ENCODE measurements around the gene RYK.
A peak's percentile ranks its signal among the peaks of the same experiment; 100 is the strongest.
"Not testable (repeated sequence)": the region's sequence is repeated elsewhere in the genome, so short reads cannot be mapped to it uniquely, and the experiment has no call there.

Gene RYK

GRCh38 chr3:134216851-134217250, 33.8 kb downstream of the RYK start:
- Histone ChIP-seq H3K36me3 (ENCODE audit: insufficient read depth, low read length) (peaks cover 3% of the 10 kb centered on the region; the same call in 1 of the 2 replicates), H3K27ac (no peak overlapping the region), H3K9me3 (ENCODE audit: low read depth, low read length) (no peaks in the 10 kb centered on the region), H3K4me3 (no peak overlapping the region), H3K9ac (ENCODE audit: insufficient read length) (no peak overlapping the region)
- no peak for DNase-seq (ENCODE audit: low read depth, low spot score)
- no peak for TF ChIP-seq POLR2AphosphoS5 (IDR thresholded peaks at IDR 0.05; ENCODE audit: borderline replicate concordance, low read depth, low read length)

- TF ChIP-seq POLR2AphosphoS5 (IDR thresholded peaks at IDR 0.05; ENCODE audit: borderline replicate concordance, low read depth, low read length) (no peak), FOXP2 (optimal IDR thresholded peaks at IDR 0.05; ENCODE audit: control extremely low read depth, extremely low read length, insufficient read depth) (no peak)
- H3K27ac ChIP-seq = no peak overlapping the region
- no peak overlapping the region for H3K9ac ChIP-seq (ENCODE audit: insufficient read length)
- H3K4me3 ChIP-seq = no peak overlapping the region
- H3K36me3 ChIP-seq (ENCODE audit: insufficient read depth, low read length) = peaks cover 3% of the 10 kb centered on the region; the same call in 1 of the 2 replicates
- DNase-seq (ENCODE audit: low read depth, low spot score) = no peak
- no peaks in the 10 kb centered on the region for H3K9me3 ChIP-seq (ENCODE audit: low read depth, low read length)
These were observed 34.4 kb downstream of the RYK start for GRCh38 chr3:134216191-134216764.

GRCh38 chr3:134214239-134214638, 36.4 kb downstream of the RYK start:
- TF ChIP-seq EZH2 (IDR thresholded peaks at IDR 0.05) (no peak), FOXP2 (optimal IDR thresholded peaks at IDR 0.05; ENCODE audit: control extremely low read depth, extremely low read length, insufficient read depth) (no peak), POLR2AphosphoS5 (IDR thresholded peaks at IDR 0.05; ENCODE audit: borderline replicate concordance, low read depth, low read length) (no peak)
- Histone ChIP-seq H3K9ac (ENCODE audit: insufficient read length) (no peak overlapping the region), H3K27ac (no peak overlapping the region), H3K36me3 (ENCODE audit: insufficient read depth, low read length) (peaks cover 22% of the 10 kb centered on the region), H3K9me3 (ENCODE audit: low read depth, low read length) (no peaks in the 10 kb centered on the region), H3K4me3 (no peak overlapping the region)
- DNase-seq (ENCODE audit: low read depth, low spot score) = no peak

- no peak overlapping the region for H3K9ac ChIP-seq (ENCODE audit: insufficient read length)
- TF ChIP-seq FOXP2 (optimal IDR thresholded peaks at IDR 0.05; ENCODE audit: control extremely low read depth, extremely low read length, insufficient read depth) (no peak), EZH2 (IDR thresholded peaks at IDR 0.05) (no peak), POLR2AphosphoS5 (IDR thresholded peaks at IDR 0.05; ENCODE audit: borderline replicate concordance, low read depth, low read length) (no peak)
- peak; percentile 76 for DNase-seq (ENCODE audit: low read depth, low spot score)
- peaks cover 31% of the 10 kb centered on the region for H3K36me3 ChIP-seq (ENCODE audit: insufficient read depth, low read length)
- H3K27ac ChIP-seq = no peak overlapping the region
- H3K9me3 ChIP-seq (ENCODE audit: low read depth, low read length) = no peaks in the 10 kb centered on the region
- H3K4me3 ChIP-seq = no peak overlapping the region
These were observed 37.5 kb downstream of the RYK start for GRCh38 chr3:134212967-134213665.

GRCh38 chr3:134211797-134212196, 38.9 kb downstream of the RYK start:
- Histone ChIP-seq H3K36me3 (ENCODE audit: insufficient read depth, low read length) (peaks cover 42% of the 10 kb centered on the region), H3K9ac (ENCODE audit: insufficient read length) (no peak overlapping the region), H3K4me3 (no peak overlapping the region), H3K27ac (no peak overlapping the region), H3K9me3 (ENCODE audit: low read depth, low read length) (no peaks in the 10 kb centered on the region)
- TF ChIP-seq EZH2 (IDR thresholded peaks at IDR 0.05) = no peak
- TF ChIP-seq POLR2AphosphoS5 (IDR thresholded peaks at IDR 0.05; ENCODE audit: borderline replicate concordance, low read depth, low read length) = no peak
- TF ChIP-seq FOXP2 (optimal IDR thresholded peaks at IDR 0.05; ENCODE audit: control extremely low read depth, extremely low read length, insufficient read depth) = no peak
- DNase-seq (ENCODE audit: low read depth, low spot score) = no peak

GRCh38 chr3:134205451-134205850, 45.2 kb downstream of the RYK start:
- Histone ChIP-seq H3K4me3 (no peak overlapping the region), H3K27ac (no peak overlapping the region), H3K9me3 (ENCODE audit: low read depth, low read length) (no peaks in the 10 kb centered on the region), H3K9ac (ENCODE audit: insufficient read length) (no peak overlapping the region), H3K36me3 (ENCODE audit: insufficient read depth, low read length) (peaks cover 52% of the 10 kb centered on the region)
- no peak for DNase-seq (ENCODE audit: low read depth, low spot score)
- TF ChIP-seq FOXP2 (optimal IDR thresholded peaks at IDR 0.05; ENCODE audit: control extremely low read depth, extremely low read length, insufficient read depth) (no peak), POLR2AphosphoS5 (IDR thresholded peaks at IDR 0.05; ENCODE audit: borderline replicate concordance, low read depth, low read length) (no peak), EZH2 (IDR thresholded peaks at IDR 0.05) (no peak)

- no peak for DNase-seq (ENCODE audit: low read depth, low spot score)
- H3K4me3 ChIP-seq = no peak overlapping the region
These were observed 49.2 kb downstream of the RYK start for GRCh38 chr3:134201201-134202130.

GRCh38 chr3:134199880-134200279, 50.8 kb downstream of the RYK start:
- H3K9me3 ChIP-seq (ENCODE audit: low read depth, low read length); H3K9ac ChIP-seq (ENCODE audit: insufficient read length); H3K27ac ChIP-seq; DNase-seq (ENCODE audit: low read depth, low spot score); H3K4me3 ChIP-seq: not testable (repeated sequence)
- peaks cover 50% of the 10 kb centered on the region for H3K36me3 ChIP-seq (ENCODE audit: insufficient read depth, low read length)

More at GRCh38 chr3:134201201-134202130, 49.2 kb downstream of the RYK start:
- Histone ChIP-seq H3K27ac (no peak overlapping the region), H3K9me3 (ENCODE audit: low read depth, low read length) (no peaks in the 10 kb centered on the region), H3K9ac (ENCODE audit: insufficient read length) (no peak overlapping the region), H3K36me3 (ENCODE audit: insufficient read depth, low read length) (peaks cover 41% of the 10 kb centered on the region)
- TF ChIP-seq POLR2AphosphoS5 (IDR thresholded peaks at IDR 0.05; ENCODE audit: borderline replicate concordance, low read depth, low read length) (no peak), FOXP2 (optimal IDR thresholded peaks at IDR 0.05; ENCODE audit: control extremely low read depth, extremely low read length, insufficient read depth) (no peak), EZH2 (IDR thresholded peaks at IDR 0.05) (no peak)

Measured in SK-N-MC (cell line).